ENCODE data around the gene BCL6B. TPM values are rescaled to one million over a fixed set of nuclear protein-coding genes. Genes with fewer than 3 reads are reported as not detected.

Gene BCL6B
- total and polyA plus RNA-seq, 2 experiments from 2014 or later: 1.7 TPM; not detected in 1

- no peaks in the 10 kb centered on the region for H3K36me3 ChIP-seq
- peak overlapping the region; percentile 77 for H3K27ac ChIP-seq
- no peaks in the 10 kb centered on the region for H3K9me3 ChIP-seq (ENCODE audit: low read depth)
- H3K4me1 ChIP-seq (ENCODE audit: low read depth): peaks cover 17% of the 10 kb centered on the region
- DNase-seq (ENCODE audit: low read depth in 1 of 2, low spot score in 1 of 2): peak in 1 of 2 donors; percentile 37
- no peak overlapping the region for H3K4me3 ChIP-seq
- TF ChIP-seq CTCF (IDR thresholded peaks at IDR 0.05; ENCODE audit: low read depth, low read length): no peak
- peaks cover 8% of the 10 kb centered on the region for H3K27me3 ChIP-seq
These were observed 28.7 kb upstream of the BCL6B start for GRCh38 chr17:6994118-6994598.

GRCh38 chr17:6994666-6995256, 28.1 kb upstream of the BCL6B start:
- no peak for TF ChIP-seq CTCF (IDR thresholded peaks at IDR 0.05; ENCODE audit: low read depth, low read length)
- H3K27ac ChIP-seq: no peak overlapping the region
- peaks cover 17% of the 10 kb centered on the region for H3K4me1 ChIP-seq (ENCODE audit: low read depth)
- no peaks in the 10 kb centered on the region for H3K9me3 ChIP-seq (ENCODE audit: low read depth)
- no peaks in the 10 kb centered on the region for H3K36me3 ChIP-seq
- DNase-seq (ENCODE audit: low read depth in 1 of 2, low spot score in 1 of 2): no peak
- H3K27me3 ChIP-seq: peaks cover 8% of the 10 kb centered on the region
- H3K4me3 ChIP-seq: no peak overlapping the region

GRCh38 chr17:6995500-6996255, 27.2 kb upstream of the BCL6B start, which contains the start of gene ALOX12:
Gene ALOX12 (plus strand): TSS chr17:6996049. CDS start chr17:6996118, 69 bp downstream.
- TF ChIP-seq CTCF (IDR thresholded peaks at IDR 0.05; ENCODE audit: low read depth, low read length): no peak
- peak; percentile 32 to 38 for DNase-seq (ENCODE audit: low read depth in 1 of 2, low spot score in 1 of 2)
- Histone ChIP-seq H3K4me1 (ENCODE audit: low read depth) (peaks cover 17% of the 10 kb centered on the region), H3K27me3 (peaks cover 8% of the 10 kb centered on the region), H3K4me3 (peak within 1 kb of the TSS; percentile 0), H3K36me3 (no peaks in the 10 kb centered on the region), H3K27ac (no peak within 1 kb of the TSS), H3K9me3 (ENCODE audit: low read depth) (no peaks in the 10 kb centered on the region)

GRCh38 chr17:6996256-6997011, 26.4 kb upstream of the BCL6B start:
- DNase-seq (ENCODE audit: low read depth in 1 of 2, low spot score in 1 of 2): no peak
- H3K4me3 ChIP-seq: peak overlapping the region; percentile 0
- TF ChIP-seq CTCF (IDR thresholded peaks at IDR 0.05; ENCODE audit: low read depth, low read length): no peak
- H3K36me3 ChIP-seq: no peaks in the 10 kb centered on the region
- H3K27me3 ChIP-seq: peaks cover 8% of the 10 kb centered on the region
- no peak overlapping the region for H3K27ac ChIP-seq
- H3K9me3 ChIP-seq (ENCODE audit: low read depth): no peaks in the 10 kb centered on the region
- peaks cover 17% of the 10 kb centered on the region for H3K4me1 ChIP-seq (ENCODE audit: low read depth)

GRCh38 chr17:6997171-6997570, 25.7 kb upstream of the BCL6B start:
- no peak for DNase-seq (ENCODE audit: low read depth in 1 of 2, low spot score in 1 of 2)
- TF ChIP-seq CTCF (IDR thresholded peaks at IDR 0.05; ENCODE audit: low read depth, low read length): no peak
- H3K9me3 ChIP-seq (ENCODE audit: low read depth): no peaks in the 10 kb centered on the region
- peaks cover 4% of the 10 kb centered on the region for H3K36me3 ChIP-seq
- peaks cover 8% of the 10 kb centered on the region for H3K27me3 ChIP-seq
- H3K4me1 ChIP-seq (ENCODE audit: low read depth): peaks cover 17% of the 10 kb centered on the region
- no peak overlapping the region for H3K27ac ChIP-seq
- no peak overlapping the region for H3K4me3 ChIP-seq

All from cardiac muscle cell (in vitro differentiated cells and primary cell).